ENCODE measurements around the gene MPC2.
"Not testable (repeated sequence)": the region's sequence is repeated elsewhere in the genome, so short reads cannot be mapped to it uniquely, and the experiment has no call there.

MPC2 gene

GRCh38 chr1:167934426-167935215 lies 2.3 kb downstream of the MPC2 start:
- DNase-seq, result no peak

GRCh38 chr1:167933788-167934187 lies 3.1 kb downstream of the MPC2 start:
- DNase-seq, result no peak

GRCh38 chr1:167929725-167930124 lies 7.1 kb downstream of the MPC2 start:
- no peak for DNase-seq

- not testable (repeated sequence) for DNase-seq
Measured at GRCh38 chr1:167928919-167929318, 8.0 kb downstream of the MPC2 start.

- DNase-seq, result no peak
Measured at GRCh38 chr1:167928457-167928852, 8.4 kb downstream of the MPC2 start.

GRCh38 chr1:167927046-167927754 lies 9.7 kb downstream of the MPC2 start:
- DNase-seq, result no peak

- DNase-seq, result no peak
Measured at GRCh38 chr1:167926486-167926997, 10.3 kb downstream of the MPC2 start.

GRCh38 chr1:167924543-167925231 lies 12.2 kb downstream of the MPC2 start:
- no peak for DNase-seq

GRCh38 chr1:167924102-167924501 lies 12.8 kb downstream of the MPC2 start:
- DNase-seq, result no peak

- DNase-seq, result no peak
Measured at GRCh38 chr1:167923324-167924056, 13.4 kb downstream of the MPC2 start.

- DNase-seq, result no peak
Measured at GRCh38 chr1:167922611-167923074, 14.2 kb downstream of the MPC2 start.

- no peak for DNase-seq
Measured at GRCh38 chr1:167922023-167922422, 14.8 kb downstream of the MPC2 start.

GRCh38 chr1:167916766-167917511 lies 19.9 kb downstream of the MPC2 start:
- no peak for DNase-seq

GRCh38 chr1:167915569-167915968 lies 21.3 kb downstream of the MPC2 start:
- no peak for DNase-seq

- no peak for DNase-seq
Measured at GRCh38 chr1:167913895-167914496, 22.9 kb downstream of the MPC2 start, which contains the start of gene ADCY10. TSS of gene ADCY10 (minus strand) at chr1:167914134. CDS start at chr1:167905140, 8,994 bp downstream.

- DNase-seq, result no peak
Measured at GRCh38 chr1:167912294-167912693, 24.6 kb downstream of the MPC2 start.

- DNase-seq, result no peak
Measured at GRCh38 chr1:167911413-167911812, 25.5 kb downstream of the MPC2 start.

- no peak for DNase-seq
Measured at GRCh38 chr1:167910530-167910929, 26.3 kb downstream of the MPC2 start.

- no peak for DNase-seq
Measured at GRCh38 chr1:167909691-167910180, 27.1 kb downstream of the MPC2 start.

- no peak for DNase-seq
Measured at GRCh38 chr1:167905671-167906070, 31.2 kb downstream of the MPC2 start.

GRCh38 chr1:167905182-167905581 lies 31.7 kb downstream of the MPC2 start:
- DNase-seq, result no peak

Measured in CD4-positive, alpha-beta T cell treated with Interleukin-6 for 4 hours (primary cell).